HG03571 (cell line): ENCODE data around the gene ATP5ME.
A peak's percentile ranks its signal among the peaks of the same experiment; 100 is the strongest.
"Not testable (repeated sequence)": the region's sequence is repeated elsewhere in the genome, so short reads cannot be mapped to it uniquely, and the experiment has no call there.

ENCODE experiments used
- ATAC-seq: cut with Tn5 transposase; IDR thresholded peaks from one replicate; pipeline ENCODE4 v1.9.1; 2021; ENCODE audit not compliant: unreplicated experiment

ATP5ME gene

DNA sequence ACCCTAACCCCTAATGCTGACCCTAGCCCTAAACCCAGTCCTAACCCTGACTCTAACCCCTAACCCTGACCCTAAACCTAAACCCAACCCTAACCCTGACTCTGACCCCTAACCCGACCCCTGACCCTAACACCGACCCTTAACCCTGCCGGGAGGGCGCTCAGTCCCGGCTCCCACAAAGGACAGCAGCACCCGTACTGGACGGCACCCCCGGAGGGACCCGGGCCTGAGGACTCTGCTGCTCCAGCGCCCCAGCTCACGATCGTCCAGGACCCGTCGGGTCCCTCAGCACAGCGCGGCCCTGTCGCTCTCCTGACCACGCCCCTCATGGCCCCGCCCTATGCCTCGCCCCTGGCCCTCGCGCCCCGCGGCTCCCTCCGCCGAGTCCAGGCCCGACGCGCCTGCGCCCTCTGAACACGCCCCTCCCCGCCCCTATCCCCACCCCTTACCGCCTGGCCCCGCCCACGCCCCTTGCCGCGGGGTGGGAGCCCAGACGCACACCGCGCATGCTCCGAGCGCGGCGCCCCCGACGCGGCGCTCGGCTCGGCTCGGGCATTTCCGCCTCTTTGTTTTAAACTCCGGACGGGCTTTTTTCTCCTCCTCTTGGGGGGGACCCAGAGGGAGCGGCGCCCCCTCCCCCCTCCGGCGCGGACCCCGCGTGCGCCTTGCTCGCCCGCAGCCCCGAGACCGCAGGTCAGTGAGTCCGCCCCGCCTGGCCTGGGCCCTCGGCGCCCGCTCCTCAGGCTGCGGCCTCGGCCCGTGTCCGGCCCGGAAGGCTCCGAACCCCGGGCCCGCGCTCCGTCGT, 31.4 kb upstream of the ATP5ME start, which contains the start of gene PCGF3:
Gene PCGF3, plus strand, starts transcription at position 555 of the 805 bp plus-strand sequence. CDS start 27,849 bp downstream, outside the sequence.
- ATAC-seq = peak; percentile 82

DNA sequence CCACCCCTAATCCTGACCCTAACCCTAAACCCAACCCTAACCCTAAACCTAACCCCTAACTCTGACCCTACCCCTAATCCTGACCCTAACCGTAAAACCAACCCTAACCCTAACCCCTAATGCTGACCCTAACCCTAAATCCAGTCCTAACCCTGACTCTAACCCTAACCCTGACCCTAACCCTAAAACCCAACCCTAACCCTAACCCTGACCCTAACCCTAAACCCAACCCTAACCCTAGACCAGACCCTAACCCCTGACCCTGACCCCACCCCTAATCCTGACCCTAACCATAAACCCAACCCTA, 30.8 kb upstream of the ATP5ME start:
- ATAC-seq = no peak

DNA sequence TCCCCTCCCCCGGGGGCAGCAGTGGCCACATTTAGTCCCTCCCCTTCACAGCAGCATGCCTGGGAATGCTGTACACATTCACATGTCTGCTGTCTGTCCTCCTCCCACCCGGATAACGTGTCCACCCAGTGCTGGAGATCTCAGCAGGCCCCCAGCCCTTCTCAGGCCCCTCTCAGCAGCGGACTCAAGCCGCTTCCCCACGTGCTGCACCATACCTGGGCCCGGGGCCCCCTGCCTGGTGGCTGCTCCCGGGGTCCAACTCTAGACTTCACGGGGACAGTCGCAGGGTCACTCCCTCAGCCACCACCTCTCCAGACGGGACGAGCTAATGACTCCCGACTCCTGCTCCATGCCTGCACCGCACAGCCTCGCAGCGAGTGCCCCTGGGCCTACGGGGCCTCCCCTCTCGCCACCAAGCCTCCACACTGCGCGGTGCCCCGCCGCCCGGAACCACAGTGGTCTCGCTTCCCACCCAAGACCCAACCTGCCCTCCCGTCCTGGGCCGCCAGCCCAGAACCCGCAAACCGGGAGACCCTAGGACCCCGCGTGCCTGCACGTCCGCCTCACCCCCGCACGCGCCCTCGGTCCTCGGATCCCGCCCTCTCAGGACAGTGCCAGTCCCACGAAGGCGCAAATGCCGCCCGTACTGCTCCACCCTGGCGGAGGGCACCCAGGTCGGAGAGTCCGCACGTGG, 30.3 kb upstream of the ATP5ME start:
- no peak for ATAC-seq

DNA sequence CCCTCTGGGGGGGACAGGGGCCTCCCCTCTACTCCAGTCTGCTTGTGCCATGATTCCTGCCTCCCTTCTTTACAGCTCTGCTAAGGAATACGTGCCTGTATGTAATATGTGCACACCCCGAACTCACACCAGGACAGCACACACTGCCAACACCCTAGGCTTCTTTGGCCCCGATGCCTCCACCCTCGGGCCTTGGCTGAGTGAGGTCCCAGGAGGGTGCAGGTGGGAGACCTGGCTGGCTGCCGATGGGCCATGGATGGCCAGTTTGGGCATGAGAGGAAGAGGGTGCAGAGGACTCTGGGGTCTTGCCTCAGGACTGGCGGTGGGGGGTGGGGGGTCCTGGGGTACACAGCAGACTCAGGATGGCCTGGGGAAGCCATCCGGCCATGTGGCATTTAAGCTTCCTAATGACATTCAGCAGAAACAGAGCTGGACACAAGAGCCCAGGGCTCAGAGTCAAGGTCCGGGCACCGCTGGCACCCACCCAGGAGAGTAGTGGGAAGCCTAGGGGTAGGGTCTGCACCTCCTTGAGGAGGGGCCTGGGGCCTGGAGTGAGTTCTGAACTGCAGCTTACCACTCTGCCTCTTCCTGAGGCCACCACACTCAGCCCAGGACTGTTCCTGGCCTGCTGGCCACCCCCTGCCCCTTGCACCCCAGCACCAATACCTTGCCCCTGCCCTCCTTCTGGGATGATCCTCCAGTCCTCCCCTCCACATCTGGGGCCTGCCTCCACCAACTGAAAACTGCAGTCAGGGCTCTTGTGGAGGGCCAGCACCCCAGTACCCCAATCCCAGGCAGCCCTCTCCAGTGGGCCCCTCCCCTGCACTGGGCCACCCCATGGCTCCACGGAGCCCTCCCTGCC, 29.5 kb upstream of the ATP5ME start:
- no peak for ATAC-seq

DNA sequence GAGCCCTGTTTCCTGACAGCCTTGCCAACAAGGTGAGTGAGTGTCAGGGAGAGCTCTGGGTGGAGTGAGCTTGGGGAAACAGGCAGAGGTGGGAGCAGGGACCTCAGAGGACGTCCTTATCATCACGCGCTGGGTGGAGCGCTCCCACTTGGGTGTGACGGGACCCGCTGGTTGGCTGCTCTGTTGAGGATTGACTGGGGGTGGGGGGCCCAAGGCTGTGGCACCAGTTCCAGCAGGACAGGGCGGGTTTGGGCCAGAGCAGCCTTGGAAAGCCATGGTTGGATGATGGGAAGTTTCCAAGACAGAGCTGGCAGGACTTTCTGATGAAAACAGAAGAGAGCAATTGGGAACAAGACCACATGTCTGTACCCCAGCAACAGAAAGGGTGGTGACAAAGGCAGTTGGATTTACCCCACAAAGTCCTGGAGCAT, 28.6 kb upstream of the ATP5ME start:
- ATAC-seq = no peak

DNA sequence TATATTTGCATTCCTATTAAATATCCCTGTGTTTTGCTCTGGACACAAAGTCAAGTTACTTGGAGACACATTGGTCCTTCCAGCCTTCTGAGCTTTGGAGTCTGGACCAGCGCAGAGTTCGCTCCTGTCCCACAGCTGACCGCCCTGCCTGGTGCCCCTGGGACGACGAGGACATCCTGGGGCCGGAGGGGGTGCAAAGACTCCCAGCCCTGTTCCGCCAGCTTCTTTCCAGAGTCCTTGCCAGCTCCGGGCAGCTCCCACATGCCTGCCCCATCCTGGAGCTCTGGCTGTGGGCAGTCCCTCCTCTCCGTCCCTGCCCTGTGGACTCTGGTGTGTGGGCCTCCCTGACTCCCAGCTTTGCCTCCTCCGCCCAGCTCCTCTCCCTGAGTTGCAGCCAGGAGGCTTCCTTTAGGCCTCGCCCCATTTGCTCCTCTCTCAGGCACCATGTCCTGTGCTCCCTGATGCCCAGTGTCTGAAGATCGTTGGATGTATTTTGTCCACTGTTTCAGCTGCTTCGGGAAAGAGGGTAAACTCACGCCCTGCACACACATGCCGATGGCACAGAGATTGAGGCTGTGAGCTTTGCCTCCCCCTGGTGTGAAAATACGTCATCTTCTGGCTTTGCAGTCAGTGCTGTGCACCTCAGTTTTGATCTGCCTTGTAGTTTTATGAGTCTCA, 26.6 kb upstream of the ATP5ME start:
- ATAC-seq = no peak

DNA sequence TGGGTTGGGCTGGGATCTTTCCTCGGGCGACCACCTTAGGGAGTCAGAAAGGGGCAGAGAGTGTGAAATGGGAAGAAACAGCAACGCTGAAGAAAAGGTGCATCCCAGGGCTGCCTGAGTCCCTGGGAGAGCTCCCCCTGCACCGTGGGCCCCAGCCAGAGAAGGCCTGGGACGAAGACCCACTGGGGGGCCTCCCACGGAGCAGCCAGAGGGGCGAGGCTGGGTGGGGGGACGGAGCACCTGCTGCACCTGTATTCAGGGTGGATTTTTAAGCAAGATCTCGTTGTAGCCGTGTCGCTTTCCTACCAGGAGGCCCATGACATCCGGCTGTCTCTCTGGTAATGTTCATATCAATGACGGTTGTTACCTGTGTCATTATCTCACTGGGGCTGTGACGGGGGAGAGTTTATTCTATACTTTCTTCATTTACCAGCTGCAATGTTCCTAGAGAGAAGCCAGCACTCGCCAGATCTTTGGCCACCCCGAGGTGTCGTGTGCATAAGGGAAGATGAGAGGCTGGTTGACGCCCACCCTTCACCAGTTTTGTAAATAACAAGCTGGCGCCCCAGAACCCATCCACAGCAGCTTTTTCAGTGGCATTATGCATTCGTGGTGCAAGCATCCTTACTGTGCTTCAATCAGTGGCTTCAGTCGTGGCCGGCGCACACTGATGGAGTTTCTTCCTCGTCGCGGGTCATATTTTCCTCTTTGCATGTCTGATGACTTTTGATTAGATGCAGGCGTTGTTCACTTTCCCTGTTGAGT, 25.9 kb upstream of the ATP5ME start:
- peak; percentile 9 for ATAC-seq

DNA sequence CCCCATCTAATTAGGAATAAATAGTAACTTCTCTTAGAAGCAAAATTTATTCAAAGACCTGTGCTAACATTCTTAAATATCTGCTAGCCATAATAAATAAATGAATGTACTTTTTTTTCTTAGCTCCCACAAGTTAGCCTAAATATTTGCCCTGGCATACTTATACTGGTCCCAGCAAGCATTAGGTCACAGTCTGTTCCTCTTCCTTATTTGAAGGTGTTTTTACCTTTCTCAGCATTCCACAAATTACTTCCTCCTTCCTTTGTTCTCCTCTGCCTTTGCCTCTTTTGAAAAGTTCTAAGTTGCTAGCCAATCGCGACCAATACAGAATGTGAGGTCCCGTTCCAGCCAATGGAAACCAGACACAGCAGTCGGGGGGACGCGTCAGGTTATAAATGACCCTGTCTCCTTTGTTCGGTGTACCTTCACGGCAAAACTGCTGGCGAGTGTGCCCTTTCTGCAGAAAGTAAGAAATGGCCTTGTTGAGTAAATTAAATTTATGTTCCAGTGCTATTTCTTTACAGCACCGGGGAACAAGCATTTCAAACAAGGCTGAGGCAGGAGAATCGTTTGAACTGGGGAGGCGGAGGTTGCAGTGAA, 20.4 kb upstream of the ATP5ME start:
- not testable (repeated sequence) for ATAC-seq

DNA sequence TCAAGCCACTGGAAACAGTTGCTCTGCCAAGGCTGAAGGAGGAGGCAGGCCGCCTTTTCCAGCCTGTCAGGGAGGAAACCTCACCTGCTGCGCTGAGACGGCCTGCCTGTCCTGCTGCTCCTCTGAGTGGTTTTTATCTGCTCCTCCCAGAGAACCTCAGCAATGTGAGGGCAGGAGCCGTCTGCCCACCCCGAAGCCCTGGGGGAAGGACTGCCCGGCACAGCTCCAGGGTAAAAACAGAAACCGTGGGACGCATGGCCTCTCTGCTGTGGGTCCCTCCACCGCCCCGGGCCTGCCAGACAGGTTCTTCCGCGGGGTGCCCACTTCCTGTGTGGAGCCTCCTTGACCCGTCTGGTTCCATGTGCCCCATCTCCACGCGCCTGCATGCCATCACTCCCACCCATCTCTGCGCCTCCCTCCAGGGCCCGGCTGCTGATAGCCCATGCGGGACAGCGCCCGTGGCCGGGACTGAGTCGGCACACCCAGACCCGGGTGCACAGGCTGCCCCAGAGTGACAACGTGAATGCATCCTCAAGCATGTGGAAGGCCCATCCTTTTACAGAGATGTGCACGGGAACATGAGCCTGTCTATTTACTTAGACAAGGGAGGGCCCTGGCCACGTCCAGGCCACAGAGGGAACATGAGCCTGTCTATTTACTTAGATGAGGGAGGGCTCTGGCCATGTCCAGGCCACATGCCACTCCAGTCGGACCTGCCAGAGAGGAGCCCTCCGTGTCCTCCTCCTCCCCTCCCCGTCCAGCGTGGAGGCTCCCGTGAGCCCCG, 18.9 kb upstream of the ATP5ME start:
- ATAC-seq = no peak

DNA sequence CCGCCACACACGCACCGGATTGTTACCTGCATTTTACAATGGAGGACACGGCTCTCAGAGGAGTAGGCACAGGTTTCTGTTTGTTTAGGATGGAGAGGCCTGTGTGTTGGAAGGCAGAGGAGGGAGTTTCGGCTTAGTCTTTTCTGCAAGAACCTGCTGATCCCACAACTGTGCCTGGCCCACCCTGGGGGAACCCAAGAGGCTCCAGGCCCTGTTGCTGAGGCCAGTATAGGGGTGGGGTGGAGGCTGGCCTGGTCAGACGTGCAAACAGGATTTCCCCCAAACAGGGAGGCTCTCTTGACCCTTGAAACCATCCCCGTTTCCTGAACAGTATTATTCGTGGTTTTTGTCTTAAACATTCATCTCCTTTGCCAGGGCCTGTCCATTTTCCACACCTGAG, 15.6 kb upstream of the ATP5ME start:
- no peak for ATAC-seq

DNA sequence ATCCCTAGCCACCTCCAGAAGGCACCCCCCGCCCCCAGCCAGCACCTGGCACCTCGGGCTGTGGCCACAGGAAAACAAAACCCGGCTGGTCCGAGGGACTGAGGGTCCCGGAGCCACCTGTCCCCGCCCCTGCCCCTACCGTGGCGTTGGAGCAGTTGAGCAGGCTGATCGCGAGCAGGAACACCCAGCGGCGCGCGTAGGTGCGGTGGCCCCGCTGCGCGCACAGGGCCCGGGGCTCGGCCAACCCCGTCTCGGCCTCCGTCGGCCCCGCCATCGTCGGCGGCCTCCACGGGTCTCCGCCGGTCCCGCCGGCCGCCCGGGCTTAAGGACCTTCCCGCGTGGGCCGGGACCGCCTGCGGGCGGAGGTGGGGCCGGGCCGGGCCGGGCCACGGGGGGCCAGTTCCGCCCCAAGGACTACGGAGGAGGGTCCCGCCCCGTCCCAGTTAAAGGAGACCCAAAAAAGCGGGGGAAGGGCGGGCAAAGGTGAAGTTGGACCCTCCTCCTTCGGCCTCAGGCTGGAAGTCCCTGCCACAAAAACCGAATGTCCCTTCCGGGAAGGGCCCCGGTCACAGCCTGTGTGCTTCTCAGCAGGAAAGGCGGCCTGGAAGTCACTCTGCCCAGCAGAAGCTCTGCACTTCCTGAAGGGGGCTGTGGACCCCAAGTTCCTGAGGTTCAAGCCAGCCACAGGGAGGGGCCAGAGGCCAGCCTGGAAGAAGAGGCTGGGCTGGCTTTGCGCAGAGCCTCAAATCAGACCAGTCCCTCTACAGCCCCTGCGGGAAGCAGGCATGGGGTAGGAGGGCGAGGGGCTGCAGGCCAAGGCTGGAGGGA, 15.0 kb upstream of the ATP5ME start, which contains the start of gene SLC49A3:
Gene SLC49A3, minus strand, starts transcription at position 298 of the 828 bp plus-strand sequence. Its CDS starts 24 bp downstream, at position 274.
- no peak for ATAC-seq

DNA sequence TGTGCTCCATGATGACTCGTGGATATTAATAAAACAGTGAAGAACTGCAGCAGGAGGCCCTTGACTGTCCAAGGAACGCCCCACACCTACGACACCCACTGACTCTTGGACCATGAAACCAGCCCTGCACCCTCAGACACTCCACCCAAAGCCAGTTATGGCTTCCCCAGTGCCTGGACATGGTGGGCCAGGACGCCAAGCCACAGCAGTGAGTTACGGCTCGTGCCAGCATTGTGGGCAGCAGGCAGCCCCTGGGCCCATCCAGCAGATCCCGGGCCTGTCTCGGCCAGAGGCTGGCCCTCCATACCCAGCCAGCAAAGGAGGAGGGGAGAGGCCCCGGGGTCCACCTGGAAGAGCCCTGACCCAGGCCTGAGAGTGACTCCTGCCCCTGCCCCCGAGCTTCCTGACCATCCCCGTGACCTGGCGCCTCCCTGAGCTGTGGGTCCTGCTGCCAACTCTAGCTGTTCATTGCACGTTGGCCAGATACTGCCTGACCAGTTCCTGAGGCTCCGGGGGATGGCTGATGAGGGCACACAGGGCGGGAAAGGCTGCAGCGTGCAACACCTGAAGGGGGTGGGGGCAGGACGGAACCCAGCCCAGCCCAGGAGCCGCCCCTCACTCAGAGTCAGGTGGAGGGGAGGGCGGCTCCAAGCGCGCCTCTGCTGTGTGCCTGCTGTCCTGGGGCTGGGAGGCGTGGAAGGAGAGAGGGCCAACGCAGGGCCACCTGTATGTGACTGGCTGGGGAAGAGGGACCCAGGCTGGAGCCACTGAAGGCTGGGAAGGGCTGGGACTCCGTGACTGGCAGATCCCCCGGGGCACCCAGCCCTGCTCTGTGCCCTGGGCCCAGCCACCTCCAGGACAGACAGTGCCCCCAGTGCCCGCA, 14.1 kb upstream of the ATP5ME start:
- no peak for ATAC-seq

DNA sequence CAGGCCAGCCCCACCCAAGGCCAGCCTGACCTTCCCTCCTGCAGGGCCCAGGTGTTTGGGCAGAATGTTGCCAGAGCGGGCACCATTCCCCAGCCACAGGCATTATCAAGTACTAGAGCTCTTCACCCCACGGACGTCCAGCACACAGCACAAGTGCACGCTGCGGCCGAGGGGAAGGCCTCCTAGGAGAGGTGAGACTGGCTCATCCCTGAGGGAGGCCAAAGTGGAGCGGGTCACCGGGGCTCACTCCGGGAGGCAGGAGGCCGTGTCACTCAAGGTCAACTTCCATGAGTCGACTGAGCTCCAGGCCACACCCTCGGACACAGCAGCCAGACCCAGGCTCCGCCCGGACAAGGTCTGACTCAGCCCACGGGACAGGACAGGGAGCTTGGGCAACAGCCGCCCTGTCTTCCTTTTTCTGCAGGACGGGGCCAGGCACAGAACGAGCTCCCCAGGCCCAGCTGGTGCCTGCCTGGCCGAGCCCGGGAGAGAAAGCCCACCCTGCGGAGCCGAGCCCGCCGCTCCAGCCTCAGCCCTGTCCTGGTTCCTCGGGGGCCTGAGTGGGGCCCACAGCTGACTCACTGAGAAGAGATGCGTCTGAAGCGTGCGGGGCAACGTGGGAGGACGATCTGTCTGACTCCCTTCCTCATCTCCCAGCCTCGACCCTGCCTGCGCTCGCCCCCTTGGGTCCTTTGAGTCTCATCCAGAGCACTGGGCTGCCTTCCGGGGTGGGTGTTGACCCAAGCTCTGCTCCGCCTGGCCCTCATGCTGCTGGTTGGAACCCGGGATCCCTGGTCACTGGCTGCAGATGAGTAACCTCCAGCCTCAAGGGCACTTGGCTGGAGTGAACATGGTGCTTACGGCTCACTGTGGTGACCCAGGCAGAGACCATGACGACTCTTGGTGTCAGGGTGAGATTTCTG, 13.2 kb upstream of the ATP5ME start:
- no peak for ATAC-seq

DNA sequence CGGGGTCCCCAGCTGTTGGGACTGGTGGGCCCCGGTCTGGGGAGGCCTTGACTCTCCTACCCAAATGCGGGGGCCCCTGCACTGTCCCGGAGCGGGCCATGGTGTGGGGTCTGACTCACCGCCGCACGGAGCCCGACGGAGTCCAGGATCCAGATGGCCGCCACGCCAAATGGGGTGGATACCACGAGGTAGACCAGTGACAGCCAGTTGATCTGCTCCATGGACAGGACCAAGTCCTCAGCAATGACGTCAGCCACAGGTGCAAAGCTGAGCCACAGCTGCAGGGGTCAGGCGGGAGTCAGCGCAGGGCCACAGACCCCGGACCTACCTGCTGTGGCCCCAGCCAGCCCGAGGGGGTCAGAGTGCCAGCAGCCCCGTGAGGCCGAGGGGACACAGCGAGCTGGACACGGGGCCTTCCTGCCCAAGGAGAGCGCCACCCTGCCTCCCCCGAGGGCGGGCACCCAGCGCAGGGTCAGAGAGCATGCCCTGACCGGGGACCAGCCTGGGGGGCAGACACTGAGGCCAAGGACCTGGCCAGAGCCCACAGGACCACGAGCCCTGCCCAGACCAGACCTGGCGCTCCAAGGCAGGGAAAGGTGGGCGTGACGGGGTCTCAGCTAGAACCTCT, 12.5 kb upstream of the ATP5ME start:
- no peak for ATAC-seq

DNA sequence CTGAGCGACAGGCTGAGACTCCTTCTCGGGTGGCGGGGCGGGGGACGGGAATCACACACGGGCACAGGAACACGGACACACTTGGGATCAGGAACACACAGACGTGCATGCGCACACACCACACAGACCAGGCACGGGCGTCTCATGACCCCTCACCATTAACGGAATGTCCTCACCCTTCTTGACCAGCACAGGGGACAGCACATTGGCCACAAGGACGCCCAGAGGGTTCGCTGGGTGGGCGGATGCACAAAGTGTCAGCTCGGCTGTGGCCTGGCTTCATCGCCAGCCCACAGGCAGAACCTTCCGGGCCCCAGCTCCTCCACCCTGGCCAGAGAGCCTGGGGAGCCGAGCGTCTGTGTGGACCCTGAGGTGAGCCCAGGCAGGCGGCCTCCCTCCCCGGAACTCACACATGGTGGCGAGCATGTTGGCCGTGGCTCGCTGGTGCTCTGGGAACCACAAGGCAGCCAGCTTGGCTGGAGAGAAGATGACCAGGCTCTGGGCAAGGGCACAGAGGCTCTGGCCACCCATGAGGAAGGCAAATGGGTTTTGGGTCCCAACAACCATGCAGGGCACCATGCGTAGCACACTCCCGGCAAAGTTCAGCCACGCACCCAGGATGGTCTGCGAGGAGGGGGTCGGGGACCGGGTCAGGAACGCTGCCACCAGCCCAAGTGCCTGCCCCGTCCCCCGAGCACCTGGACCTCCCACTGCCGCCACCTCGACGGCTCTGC, 11.8 kb upstream of the ATP5ME start:
- no peak for ATAC-seq
